Tibial nerve (tissue), 4 donors: ENCODE results near the gene GAL3ST3. TPM values are rescaled to one million over a fixed set of nuclear protein-coding genes. Genes with fewer than 3 reads are reported as not detected.

Experiments used
- DNase-seq, 2 donors: peaks; one replicate each; pipeline ENCODE4 v3.0.0-alpha.2; 2019; ENCODE audit warnings: low spot score in 2 of 2
- H3K27ac ChIP-seq, 4 donors: fragments of 200-600 bp; sonication (generic) in 3 of 4; one replicate each; pipeline ENCODE4 v1.5.1; 2017 to 2019; ENCODE audit warnings: mild to moderate bottlenecking in 1 of 4
- H3K27me3 ChIP-seq, 2 donors: fragments of 200-600 bp; sonication (generic) in 1 of 2; one replicate each; pipeline versions ENCODE4 v1.5.1 to v1.6.0; 2017 to 2019
- H3K36me3 ChIP-seq, 3 donors: fragments of 200-600 bp; sonication (generic); one replicate each; pipeline ENCODE4 v1.5.1; 2018 to 2019
- H3K4me1 ChIP-seq, 4 donors: fragments of 200-600 bp; sonication (generic) in 3 of 4; one replicate each; pipeline ENCODE4 v1.5.1; 2017 to 2019
- H3K4me3 ChIP-seq, 4 donors: fragments of 200-600 bp; sonication (generic) in 3 of 4; one replicate each; pipeline ENCODE4 v1.5.1; 2017 to 2019; ENCODE audit warnings: mild to moderate bottlenecking in 1 of 4, moderate library complexity in 1 of 4
- H3K9me3 ChIP-seq, 4 donors: fragments of 200-600 bp; sonication (generic) in 3 of 4; one replicate each; pipeline ENCODE4 v1.5.1; 2017 to 2019
- EP300 ChIP-seq, 2 donors: sonication (generic); formaldehyde crosslinking; IDR thresholded peaks; one replicate each; pipeline ENCODE4 v1.6.1; 2017; ENCODE audit warnings: antibody characterized with exemption in 2 of 2, mild to moderate bottlenecking in 1 of 2
- POLR2A ChIP-seq, 2 donors: fragments of 450-650 bp; IDR thresholded peaks; one replicate each; pipeline ENCODE4 v1.6.1; 2017; ENCODE audit warnings: antibody characterized with exemption in 2 of 2, mild to moderate bottlenecking in 2 of 2, moderate library complexity in 2 of 2
- WGBS, 2 donors: methylation state at CpG; one replicate each; pipeline ENCODE4 v1.1.5; 2018; 5-methylcytosine and 5-hydroxymethylcytosine counted together
- total RNA-seq, 4 donors: library from RNA; depleted of rRNA; stranded (reverse); fragments of >200 nt; gene quantifications; one replicate each; pipeline ENCODE4 v1.1.0, GENCODE V29; 2016
- TF ChIP-seq, protein P1 (sequence below), 5 experiments: fragments of 200-600 bp in 3 of 5; fragments of 450-650 bp in 2 of 5; sonication (generic) in 3 of 5; IDR thresholded peaks; one replicate each; pipeline ENCODE4 v1.5.1; 2016 to 2019; ENCODE audit warnings: antibody characterized with exemption in 5 of 5, mild to moderate bottlenecking in 3 of 5, moderate library complexity in 2 of 5

Gene GAL3ST3
- total RNA-seq, 4 donors from 2014 or later: not detected

DNA sequence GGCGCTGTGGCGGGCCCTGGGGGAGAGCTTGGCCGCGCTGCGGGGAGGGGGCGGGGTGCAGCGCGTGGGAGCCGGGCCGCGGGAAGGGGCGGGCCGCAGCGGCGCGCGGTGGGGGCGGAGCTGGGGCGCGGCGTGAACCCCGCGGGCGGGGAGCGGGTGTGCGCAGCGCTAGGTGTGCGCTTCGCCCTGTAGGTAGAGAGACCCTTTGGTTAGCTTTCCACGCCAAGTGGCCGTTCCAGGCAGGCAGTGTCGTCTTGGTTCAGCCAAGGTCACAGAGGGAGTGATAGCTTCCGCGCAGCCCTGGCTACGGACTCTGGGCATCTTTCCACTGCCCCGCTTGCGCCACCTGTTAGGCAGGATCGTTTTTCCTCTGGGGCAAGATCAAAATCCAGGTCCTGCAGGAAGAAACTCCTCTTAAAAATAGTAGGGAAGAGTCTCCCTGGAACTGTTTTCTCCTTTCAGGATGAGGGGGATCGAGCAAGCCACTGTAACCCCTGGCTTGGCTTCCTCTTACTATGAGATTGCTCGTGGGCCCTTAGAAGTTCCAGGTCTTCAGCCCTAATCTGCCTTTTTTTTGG is 46.2 kb downstream of the GAL3ST3 start:
- Histone ChIP-seq H3K27ac (peak overlapping the region; percentile 89 to 96 (median 90)), H3K27me3 (no peaks in the 10 kb centered on the region), H3K4me3 (peak overlapping the region; percentile 68 to 83 (median 75)), H3K9me3 (no peaks in the 10 kb centered on the region), H3K36me3 (peaks cover 0 to 47% (median 13%) of the 10 kb centered on the region in 3 donors), H3K4me1 (peaks cover 0 to 29% (median 16%) of the 10 kb centered on the region in 4 donors)
- peak in 1 of 2 donors; percentile 16 for DNase-seq
- TF ChIP-seq, protein P1, sequence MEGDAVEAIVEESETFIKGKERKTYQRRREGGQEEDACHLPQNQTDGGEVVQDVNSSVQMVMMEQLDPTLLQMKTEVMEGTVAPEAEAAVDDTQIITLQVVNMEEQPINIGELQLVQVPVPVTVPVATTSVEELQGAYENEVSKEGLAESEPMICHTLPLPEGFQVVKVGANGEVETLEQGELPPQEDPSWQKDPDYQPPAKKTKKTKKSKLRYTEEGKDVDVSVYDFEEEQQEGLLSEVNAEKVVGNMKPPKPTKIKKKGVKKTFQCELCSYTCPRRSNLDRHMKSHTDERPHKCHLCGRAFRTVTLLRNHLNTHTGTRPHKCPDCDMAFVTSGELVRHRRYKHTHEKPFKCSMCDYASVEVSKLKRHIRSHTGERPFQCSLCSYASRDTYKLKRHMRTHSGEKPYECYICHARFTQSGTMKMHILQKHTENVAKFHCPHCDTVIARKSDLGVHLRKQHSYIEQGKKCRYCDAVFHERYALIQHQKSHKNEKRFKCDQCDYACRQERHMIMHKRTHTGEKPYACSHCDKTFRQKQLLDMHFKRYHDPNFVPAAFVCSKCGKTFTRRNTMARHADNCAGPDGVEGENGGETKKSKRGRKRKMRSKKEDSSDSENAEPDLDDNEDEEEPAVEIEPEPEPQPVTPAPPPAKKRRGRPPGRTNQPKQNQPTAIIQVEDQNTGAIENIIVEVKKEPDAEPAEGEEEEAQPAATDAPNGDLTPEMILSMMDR (IDR thresholded peaks at IDR 0.05): peak in 1 of 5 experiments; percentile 11
- TF ChIP-seq EP300 (IDR thresholded peaks at IDR 0.05) (no peak), POLR2A (IDR thresholded peaks at IDR 0.05) (no peak)
- 0% methylated on average over 8 to 17 of the region's 40 CpGs for WGBS, 2 donors

DNA sequence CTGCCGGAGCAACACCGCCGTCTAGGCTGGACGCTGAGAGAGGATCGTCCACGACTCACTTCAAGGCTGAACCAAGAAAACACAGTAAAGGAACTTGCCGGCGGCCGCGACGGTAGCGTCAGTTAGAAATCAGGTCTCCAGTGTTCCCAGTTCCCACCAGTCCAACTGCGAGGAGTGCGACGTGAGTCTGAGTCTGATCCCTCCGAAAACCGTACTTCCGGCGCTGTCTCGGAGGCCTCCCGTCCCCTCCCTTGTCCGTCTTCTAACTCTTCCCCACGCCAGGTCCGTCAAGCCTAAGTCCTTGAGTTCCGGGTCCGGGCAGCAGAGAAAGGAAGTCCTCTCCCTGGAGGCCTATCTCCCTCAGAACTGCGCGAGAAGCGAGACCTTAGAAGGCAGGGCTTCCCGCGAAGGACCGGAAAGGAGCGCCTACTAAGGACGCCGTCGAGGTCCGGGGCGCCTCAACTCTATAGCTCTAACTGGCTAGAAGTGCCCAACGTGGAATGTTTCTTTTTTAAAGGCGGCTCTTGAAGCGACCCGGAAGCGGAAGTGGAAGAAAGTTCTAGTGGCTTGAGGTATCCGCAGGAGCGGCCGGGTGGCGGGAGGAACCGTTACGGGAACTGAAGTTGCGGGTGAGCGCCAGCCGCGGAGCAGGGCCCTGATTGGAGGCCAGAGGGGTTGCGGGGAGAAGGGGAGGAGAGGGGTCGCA is 46.9 kb downstream of the GAL3ST3 start, which contains the start of the genes BANF1 and EIF1AD:
BANF1 (plus strand) TSS at position 562 of the 706 bp plus-strand sequence. CDS start 748 bp downstream, outside the sequence.
EIF1AD (minus strand) TSS at position 216 of the 706 bp plus-strand sequence. CDS start 1,768 bp downstream, outside the sequence.
- peak; percentile 77 to 92 for DNase-seq
- no peaks in the 10 kb centered on the region for H3K9me3 ChIP-seq
- peak within 1 kb of the TSS; percentile 89 to 96 (median 90) for H3K27ac ChIP-seq
- peaks cover 0 to 53% (median 13%) of the 10 kb centered on the region in 3 donors for H3K36me3 ChIP-seq
- no peaks in the 10 kb centered on the region for H3K27me3 ChIP-seq
- TF ChIP-seq EP300 (IDR thresholded peaks at IDR 0.05) (peak in 1 of 2 donors; percentile 98), POLR2A (IDR thresholded peaks at IDR 0.05) (peak; percentile 16 to 48)
- TF ChIP-seq, protein P1 (IDR thresholded peaks at IDR 0.05): peak in 2 of 5 experiments; percentile 42 to 44
- peaks cover 0 to 29% (median 16%) of the 10 kb centered on the region in 4 donors for H3K4me1 ChIP-seq
- H3K4me3 ChIP-seq: peak within 1 kb of the TSS; percentile 68 to 83 (median 75)
- 0% methylated on average over 47 to 55 of the region's 55 CpGs for WGBS, 2 donors

DNA sequence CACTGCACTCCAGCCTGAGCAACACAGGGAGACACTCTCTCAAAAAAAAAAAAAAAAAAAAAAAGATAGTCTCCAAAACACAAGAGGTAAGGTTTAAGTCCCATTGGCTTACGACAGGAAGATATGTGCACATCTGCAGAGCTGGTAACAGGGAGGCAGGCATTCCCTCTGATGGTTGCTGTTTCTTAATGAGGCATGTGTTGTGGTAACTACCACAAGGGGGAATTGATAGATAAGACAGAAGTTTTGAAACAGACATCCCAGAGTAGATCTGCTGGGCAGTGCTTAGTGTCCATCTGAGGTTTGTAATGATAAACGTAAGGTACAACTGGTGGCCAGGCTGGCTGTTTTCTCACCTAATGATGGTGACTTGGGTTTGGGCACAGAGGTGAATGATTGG is 51.7 kb downstream of the GAL3ST3 start:
- DNase-seq: no peak
- H3K4me1 ChIP-seq: peaks cover 0 to 16% (median 7%) of the 10 kb centered on the region in 4 donors
- H3K4me3 ChIP-seq: no peak overlapping the region
- peaks cover 0 to 45% (median 13%) of the 10 kb centered on the region in 3 donors for H3K36me3 ChIP-seq
- TF ChIP-seq, protein P1 (IDR thresholded peaks at IDR 0.05): no peak
- TF ChIP-seq POLR2A (IDR thresholded peaks at IDR 0.05) (no peak), EP300 (IDR thresholded peaks at IDR 0.05) (no peak)
- H3K27me3 ChIP-seq: no peaks in the 10 kb centered on the region
- WGBS, 2 donors: 79 to 98% methylated on average over 2 of the region's 2 CpGs
- no peaks in the 10 kb centered on the region for H3K9me3 ChIP-seq
- no peak overlapping the region for H3K27ac ChIP-seq

DNA sequence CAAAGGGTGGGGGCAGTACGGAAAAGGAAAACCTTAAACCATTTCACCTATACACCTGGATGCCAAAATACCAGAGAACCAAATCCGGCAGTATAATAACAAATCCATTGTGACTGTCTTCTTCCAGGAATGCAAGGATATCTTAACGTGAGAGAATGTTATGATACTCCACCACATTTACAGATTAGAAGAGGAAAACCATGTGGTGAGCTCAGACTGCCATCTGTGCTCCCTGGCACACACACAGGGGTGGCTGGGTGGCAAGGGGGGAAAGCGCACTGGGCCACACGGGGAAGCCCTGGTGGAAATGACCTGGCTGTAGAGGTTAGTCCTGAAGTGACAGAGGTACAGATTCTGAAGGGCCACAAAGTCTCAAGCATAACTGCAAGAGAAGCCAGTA is 56.9 kb downstream of the GAL3ST3 start:
- H3K9me3 ChIP-seq: no peaks in the 10 kb centered on the region
- 80 to 81% methylated on average over 5 of the region's 5 CpGs for WGBS, 2 donors
- TF ChIP-seq, protein P1 (IDR thresholded peaks at IDR 0.05): no peak
- H3K27me3 ChIP-seq: no peaks in the 10 kb centered on the region
- H3K36me3 ChIP-seq: peaks cover 0 to 11% (median 0%) of the 10 kb centered on the region in 3 donors
- DNase-seq: no peak
- H3K4me3 ChIP-seq: no peak overlapping the region
- no peaks in the 10 kb centered on the region for H3K4me1 ChIP-seq
- H3K27ac ChIP-seq: no peak overlapping the region

Other genes with a start within 250 kb of the GAL3ST3 start
- 1 to 10 TPM in 2 of 4 donors, under 1 TPM in 1, not detected in 1; 0.78 to 2.5 (median 1.5) TPM for gene SNX32, start 215.2 kb downstream of the GAL3ST3 start, total RNA-seq
- 100 to 1,000 TPM; 461 to 881 (median 580) TPM for gene CFL1, start 191.0 kb downstream of the GAL3ST3 start, total RNA-seq
- gene MUS81, start 188.7 kb downstream of the GAL3ST3 start, total RNA-seq: 10 to 100 TPM; 54.0 to 83.1 (median 68.3) TPM
- 10 to 100 TPM; 59.2 to 92.7 (median 82.0) TPM for gene EFEMP2, start 176.4 kb downstream of the GAL3ST3 start, total RNA-seq
- 1 to 10 TPM in 2 of 4 donors, not detected in 2; 1.5 to 3.1 TPM for gene CTSW, start 169.3 kb downstream of the GAL3ST3 start, total RNA-seq
- 10 to 100 TPM; 53.6 to 73.2 (median 63.7) TPM for gene FIBP, start 160.7 kb downstream of the GAL3ST3 start, total RNA-seq
- gene CCDC85B, start 158.5 kb downstream of the GAL3ST3 start, total RNA-seq: 100 to 1,000 TPM in 2 of 4 donors, 10 to 100 TPM in 2; 73.0 to 108 (median 89.4) TPM
- 1 to 10 TPM in 3 of 4 donors, not detected in 1; 1.3 to 3.3 (median 1.4) TPM for gene FOSL1, start 148.8 kb downstream of the GAL3ST3 start, total RNA-seq
- 10 to 100 TPM; 14.7 to 30.4 (median 21.7) TPM for gene C11orf68, start 130.1 kb downstream of the GAL3ST3 start, total RNA-seq
- gene DRAP1, start 129.7 kb downstream of the GAL3ST3 start, total RNA-seq: 100 to 1,000 TPM in 2 of 4 donors, 10 to 100 TPM in 2; 64.5 to 134 (median 93.3) TPM
- gene TSGA10IP, start 103.7 kb downstream of the GAL3ST3 start, total RNA-seq: not detected
- gene SART1, start 87.4 kb downstream of the GAL3ST3 start, total RNA-seq: 10 to 100 TPM; 49.6 to 73.7 (median 62.3) TPM
- 10 to 100 TPM; 27.0 to 40.6 (median 29.5) TPM for gene EIF1AD, start 47.0 kb downstream of the GAL3ST3 start, total RNA-seq
- 10 to 100 TPM; 23.9 to 68.9 (median 51.0) TPM for gene BANF1, start 46.7 kb downstream of the GAL3ST3 start, total RNA-seq
- gene CST6, start 37.2 kb downstream of the GAL3ST3 start, total RNA-seq: 1 to 10 TPM in 1 of 4 donors, not detected in 3; 1.2 TPM
- under 1 TPM in 1 of 4 donors, not detected in 3; 0.87 TPM for gene CATSPER1, start 22.7 kb downstream of the GAL3ST3 start, total RNA-seq
- gene SF3B2, start 3.2 kb upstream of the GAL3ST3 start, total RNA-seq: 100 to 1,000 TPM; 148 to 216 (median 156) TPM
- gene PACS1, start 21.1 kb upstream of the GAL3ST3 start, total RNA-seq: 10 to 100 TPM; 32.0 to 62.7 (median 51.8) TPM
- 10 to 100 TPM; 14.9 to 32.7 (median 23.9) TPM for gene KLC2, start 208.5 kb upstream of the GAL3ST3 start, total RNA-seq
- gene RAB1B, start 219.5 kb upstream of the GAL3ST3 start, total RNA-seq: 100 to 1,000 TPM in 2 of 4 donors, 10 to 100 TPM in 2; 76.3 to 144 (median 96.8) TPM
- not detected for gene CNIH2, start 229.0 kb upstream of the GAL3ST3 start, total RNA-seq
- 100 to 1,000 TPM in 2 of 4 donors, 10 to 100 TPM in 2; 76.0 to 143 (median 90.6) TPM for gene YIF1A, start 240.0 kb upstream of the GAL3ST3 start, total RNA-seq
- not detected for gene TMEM151A, start 242.7 kb upstream of the GAL3ST3 start, total RNA-seq